K562 (cell line): ENCODE results near the gene COQ8B. TPM values are rescaled to one million over a fixed set of nuclear protein-coding genes. Genes with fewer than 3 reads are reported as not detected.

Experiments used
- ARID2 ChIP-seq: fragments of 450-650 bp; IDR thresholded peaks from 2 replicates; pipeline ENCODE4 v1.6.1; 2017; ENCODE audit warnings: antibody characterized with exemption, mild to moderate bottlenecking
- E2F6 ChIP-seq, 2 experiments: IDR thresholded peaks; 2 replicates each; pipeline ENCODE4 v1.6.1; 2011; ENCODE audit warnings: borderline replicate concordance in 1 of 2, control low read depth in 1 of 2, low read depth in 1 of 2, low read length in 1 of 2, mild to moderate bottlenecking in 1 of 2, mixed read lengths in 1 of 2, moderate library complexity in 1 of 2; ENCODE audit not compliant: insufficient read depth in 1 of 2, insufficient read length in 1 of 2, poor library complexity in 1 of 2, severe bottlenecking in 1 of 2; ENCODE audit errors: extremely low read depth in 1 of 2
- HBP1 ChIP-seq: fragments of 450-650 bp; formaldehyde crosslinking; IDR thresholded peaks from 2 replicates; pipeline ENCODE4 v1.4.0; 2022; ENCODE audit warnings: missing genetic modification characterization
- JUND ChIP-seq, 2 experiments: IDR thresholded peaks; 2 replicates in 1 of 2; 3 replicates in 1 of 2; pipeline ENCODE4 v1.6.1; 2011; ENCODE audit warnings: borderline replicate concordance in 2 of 2, low read depth in 2 of 2, low read length in 2 of 2, improper control_type of control experiment in 1 of 2, missing biosample characterization in 1 of 2, missing genetic modification characterization in 1 of 2, missing genetic modification reagents in 1 of 2
- L3MBTL2 ChIP-seq: fragments of 450-650 bp; IDR thresholded peaks from 2 replicates; pipeline ENCODE4 v1.6.1; 2016; ENCODE audit warnings: mild to moderate bottlenecking, moderate library complexity
- MAFK ChIP-seq: IDR thresholded peaks from 2 replicates; pipeline ENCODE4 v1.6.1; 2011; ENCODE audit warnings: low read length, improper control_type of control experiment
- MNT ChIP-seq, 2 experiments: fragments of 450-650 bp; conservative IDR thresholded peaks; 2 replicates each; pipeline ENCODE4 v1.6.1; 2017; ENCODE audit warnings: mild to moderate bottlenecking in 2 of 2, moderate library complexity in 2 of 2
- NRF1 ChIP-seq, 2 experiments: fragments of 450-650 bp; IDR thresholded peaks in 1 of 2; conservative IDR thresholded peaks in 1 of 2; 2 replicates each; pipeline ENCODE4 v1.6.1; 2014; ENCODE audit warnings: mild to moderate bottlenecking in 2 of 2
- SRF ChIP-seq, 2 experiments: fragments of 250-450, 450-650 bp in 1 of 2; sonication (Bioruptor Pico) in 1 of 2; sonication (generic) in 1 of 2; formaldehyde crosslinking; IDR thresholded peaks; 2 replicates each; pipeline versions ENCODE4 v1.5.0 to v1.5.1; 2020 to 2022; ENCODE audit warnings: mild to moderate bottlenecking in 1 of 2, missing genetic modification reagents in 1 of 2
- STAT5B ChIP-seq: fragments of 250-450 bp; sonication (Bioruptor Pico); IDR thresholded peaks from 2 replicates; pipeline ENCODE4 v1.8.0; 2021; ENCODE audit warnings: mild to moderate bottlenecking, inconsistent platforms
- TEAD1 ChIP-seq, 2 experiments: fragments of 450-650 bp in 1 of 2; sonication (generic) in 1 of 2; formaldehyde crosslinking; IDR thresholded peaks; 2 replicates each; pipeline versions ENCODE4 v1.4.0 to v1.8.0; 2020 to 2022; ENCODE audit warnings: mild to moderate bottlenecking in 2 of 2, missing genetic modification reagents in 1 of 2
- YY1 ChIP-seq, 3 experiments: IDR thresholded peaks; 2 replicates each; pipeline ENCODE4 v1.6.1; 2011; ENCODE audit warnings: low read length in 2 of 3, mild to moderate bottlenecking in 2 of 3, moderate library complexity in 2 of 3, borderline replicate concordance in 1 of 3, control low read depth in 1 of 3, low read depth in 1 of 3; ENCODE audit not compliant: insufficient read depth in 3 of 3, insufficient replicate concordance in 2 of 3, control insufficient read depth in 1 of 3, insufficient read length in 1 of 3; ENCODE audit errors: extremely low read depth in 1 of 3
- ZBTB1 ChIP-seq: sonication (generic); formaldehyde crosslinking; IDR thresholded peaks from 2 replicates; pipeline ENCODE4 v1.8.1; 2023; ENCODE audit warnings: missing genetic modification reagents, low read depth, mild to moderate bottlenecking, borderline replicate concordance
- ZBTB7A ChIP-seq: IDR thresholded peaks from 2 replicates; pipeline ENCODE4 v1.6.1; 2011; ENCODE audit warnings: low read depth, mild to moderate bottlenecking, low read length, moderate library complexity, borderline replicate concordance; ENCODE audit not compliant: control insufficient read depth
- ZFX ChIP-seq: sonication (generic); formaldehyde crosslinking; IDR thresholded peaks from 2 replicates; pipeline ENCODE4 v1.8.0; 2022; ENCODE audit warnings: mild to moderate bottlenecking, missing genetic modification reagents, moderate library complexity
- ZNF324 ChIP-seq: fragments of 250-450 bp; sonication (Bioruptor Pico); IDR thresholded peaks from 2 replicates; pipeline ENCODE4 v1.4.0; 2020; ENCODE audit warnings: mild to moderate bottlenecking
- polyA plus RNA-seq, 8 experiments: library from polyadenylated mRNA; depleted of rRNA in 4 of 8; stranded (reverse) in 5 of 8; unstranded in 3 of 8; fragments of >200 nt; fragmentation: Nextera tagmentation in 2 of 8; fragmentation: Illumina TruSeq in 1 of 8; extraction: Ambion mirVana in 2 of 8; extraction: Trizol in 1 of 8; gene quantifications; 2 replicates each; pipeline versions ENCODE4 v1.2.1 to v1.2.3, GENCODE V29; 2011 to 2014; ENCODE audit warnings: inconsistent platforms in 1 of 8, missing spikeins in 1 of 8
- total RNA-seq, 7 experiments: library from RNA; depleted of rRNA in 6 of 7; stranded (reverse); fragments of >200 nt in 6 of 7; fragmentation: Illumina TruSeq in 2 of 7; extraction: Trizol in 2 of 7; gene quantifications; 2 replicates each; pipeline versions ENCODE4 v1.2.1 to v1.2.3, GENCODE V29; 2011 to 2021; ENCODE audit warnings: low replicate concordance in 1 of 7
- TF ChIP-seq, protein P1 (sequence below): sonication (generic); formaldehyde crosslinking; IDR thresholded peaks from 2 replicates; pipeline ENCODE4 v1.8.0; 2022; ENCODE audit warnings: missing genetic modification reagents, mild to moderate bottlenecking, moderate library complexity, borderline replicate concordance
- TF ChIP-seq, protein P2 (sequence below): fragments of 450-650 bp; formaldehyde crosslinking; IDR thresholded peaks from 2 replicates; pipeline ENCODE4 v1.4.0; 2020; ENCODE audit warnings: mild to moderate bottlenecking, moderate library complexity

The COQ8B gene
- total and polyA plus RNA-seq, 9 of the 15 experiments (the other 6 are each of a cell fraction or from before 2014, with no cell fraction given): 0.41 to 32.3 (median 12.9) TPM

DNA sequence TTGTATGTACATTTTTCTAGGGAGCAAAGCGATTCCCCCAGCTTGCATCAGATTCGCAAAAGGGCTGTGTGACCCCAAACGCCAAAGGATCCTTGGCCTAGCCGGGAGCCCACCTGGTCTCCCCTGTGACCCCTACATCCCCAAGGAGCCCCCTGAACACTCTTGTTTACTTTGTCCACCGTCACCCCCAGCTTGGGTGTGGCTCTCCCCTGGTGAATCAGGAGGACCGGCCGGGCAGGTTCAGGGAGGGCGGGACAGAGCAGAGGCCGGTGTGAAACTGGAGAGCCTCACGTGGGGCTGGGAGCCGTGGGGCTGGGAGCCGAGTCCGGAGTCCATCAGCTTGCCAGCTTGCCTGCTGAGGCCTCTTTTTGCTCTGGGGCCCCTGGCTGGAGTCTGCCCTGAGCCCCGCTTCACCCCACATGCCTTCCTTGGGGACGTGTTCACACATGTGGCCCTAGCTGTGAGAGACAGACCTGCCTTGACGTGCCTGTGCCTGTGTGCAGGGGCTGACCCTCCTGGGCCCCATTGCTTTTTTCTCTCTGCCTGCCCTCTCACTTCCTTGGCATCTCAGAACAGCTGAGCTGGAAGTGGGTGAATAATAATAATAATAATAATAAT is 2.2 kb upstream of the COQ8B start (continued):
- TF ChIP-seq MNT (conservative IDR thresholded peaks at IDR 0.05): peak in 1 of 2 experiments; percentile 70
- TF ChIP-seq ARID2: no peak
- TF ChIP-seq, protein P1, sequence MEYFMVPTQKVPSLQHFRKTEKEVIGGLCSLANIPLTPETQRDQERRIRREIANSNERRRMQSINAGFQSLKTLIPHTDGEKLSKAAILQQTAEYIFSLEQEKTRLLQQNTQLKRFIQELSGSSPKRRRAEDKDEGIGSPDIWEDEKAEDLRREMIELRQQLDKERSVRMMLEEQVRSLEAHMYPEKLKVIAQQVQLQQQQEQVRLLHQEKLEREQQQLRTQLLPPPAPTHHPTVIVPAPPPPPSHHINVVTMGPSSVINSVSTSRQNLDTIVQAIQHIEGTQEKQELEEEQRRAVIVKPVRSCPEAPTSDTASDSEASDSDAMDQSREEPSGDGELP: 0 out of 2 replicates have a peak, but pooled peaks have one; percentile 47
- TF ChIP-seq HBP1: no peak
- TF ChIP-seq ZNF324 (CRISPR knock-in tag): no peak
- TF ChIP-seq L3MBTL2: peak; percentile 82
- no peak for TF ChIP-seq SRF (CRISPR knock-in tag; IDR thresholded peaks at IDR 0.05)
- peak; percentile 21; the same call in 1 of the 2 replicates for TF ChIP-seq ZBTB1 (CRISPR knock-in tag)
- TF ChIP-seq ZFX (CRISPR knock-in tag): peak; percentile 38; the same call in 1 of the 2 replicates
- TF ChIP-seq ZBTB7A: no peak
- no peak for TF ChIP-seq MAFK
- TF ChIP-seq STAT5B: no peak
- TF ChIP-seq TEAD1 (CRISPR knock-in tag; IDR thresholded peaks at IDR 0.05): no peak
- peak in 1 of 3 experiments; percentile 35 for TF ChIP-seq YY1 (IDR thresholded peaks at IDR 0.05; ENCODE audit: borderline replicate concordance in 1 of 3, control insufficient read depth in 1 of 3, extremely low read depth in 1 of 3, insufficient read depth in 3 of 3, insufficient read length in 1 of 3, insufficient replicate concordance in 2 of 3, low read depth in 1 of 3, low read length in 2 of 3)
- TF ChIP-seq NRF1 (conservative IDR thresholded peaks at IDR 0.05 in 1 of 2, IDR thresholded peaks at IDR 0.05 in 1 of 2): peak in 1 of 2 experiments; percentile 11; a peak in 1 of 4 replicates
- TF ChIP-seq E2F6 (IDR thresholded peaks at IDR 0.05; ENCODE audit: borderline replicate concordance in 1 of 2, extremely low read depth in 1 of 2, insufficient read depth in 1 of 2, insufficient read length in 1 of 2, low read depth in 1 of 2, low read length in 1 of 2, poor library complexity in 1 of 2, severe bottlenecking in 1 of 2): peak in 1 of 2 experiments; percentile 84
- TF ChIP-seq, protein P2, sequence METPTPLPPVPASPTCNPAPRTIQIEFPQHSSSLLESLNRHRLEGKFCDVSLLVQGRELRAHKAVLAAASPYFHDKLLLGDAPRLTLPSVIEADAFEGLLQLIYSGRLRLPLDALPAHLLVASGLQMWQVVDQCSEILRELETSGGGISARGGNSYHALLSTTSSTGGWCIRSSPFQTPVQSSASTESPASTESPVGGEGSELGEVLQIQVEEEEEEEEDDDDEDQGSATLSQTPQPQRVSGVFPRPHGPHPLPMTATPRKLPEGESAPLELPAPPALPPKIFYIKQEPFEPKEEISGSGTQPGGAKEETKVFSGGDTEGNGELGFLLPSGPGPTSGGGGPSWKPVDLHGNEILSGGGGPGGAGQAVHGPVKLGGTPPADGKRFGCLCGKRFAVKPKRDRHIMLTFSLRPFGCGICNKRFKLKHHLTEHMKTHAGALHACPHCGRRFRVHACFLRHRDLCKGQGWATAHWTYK (CRISPR knock-in tag): 0 out of 2 replicates have a peak, but pooled peaks have one; percentile 43
- 0 out of 2 replicates have a peak, but pooled peaks have one; percentile 11 for TF ChIP-seq JUND (IDR thresholded peaks at IDR 0.05; ENCODE audit: borderline replicate concordance, low read depth, low read length)
- TF ChIP-seq JUND (tag; IDR thresholded peaks at IDR 0.05; ENCODE audit: borderline replicate concordance, low read depth, low read length): no peak
